ENCODE measurements around the gene EIF3J. TPM values are rescaled to one million over a fixed set of nuclear protein-coding genes. Genes with fewer than 3 reads are reported as not detected.

The EIF3J gene, protein sequence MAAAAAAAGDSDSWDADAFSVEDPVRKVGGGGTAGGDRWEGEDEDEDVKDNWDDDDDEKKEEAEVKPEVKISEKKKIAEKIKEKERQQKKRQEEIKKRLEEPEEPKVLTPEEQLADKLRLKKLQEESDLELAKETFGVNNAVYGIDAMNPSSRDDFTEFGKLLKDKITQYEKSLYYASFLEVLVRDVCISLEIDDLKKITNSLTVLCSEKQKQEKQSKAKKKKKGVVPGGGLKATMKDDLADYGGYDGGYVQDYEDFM
- total RNA-seq: 102 and 108 TPM in 2 replicates

DNA sequence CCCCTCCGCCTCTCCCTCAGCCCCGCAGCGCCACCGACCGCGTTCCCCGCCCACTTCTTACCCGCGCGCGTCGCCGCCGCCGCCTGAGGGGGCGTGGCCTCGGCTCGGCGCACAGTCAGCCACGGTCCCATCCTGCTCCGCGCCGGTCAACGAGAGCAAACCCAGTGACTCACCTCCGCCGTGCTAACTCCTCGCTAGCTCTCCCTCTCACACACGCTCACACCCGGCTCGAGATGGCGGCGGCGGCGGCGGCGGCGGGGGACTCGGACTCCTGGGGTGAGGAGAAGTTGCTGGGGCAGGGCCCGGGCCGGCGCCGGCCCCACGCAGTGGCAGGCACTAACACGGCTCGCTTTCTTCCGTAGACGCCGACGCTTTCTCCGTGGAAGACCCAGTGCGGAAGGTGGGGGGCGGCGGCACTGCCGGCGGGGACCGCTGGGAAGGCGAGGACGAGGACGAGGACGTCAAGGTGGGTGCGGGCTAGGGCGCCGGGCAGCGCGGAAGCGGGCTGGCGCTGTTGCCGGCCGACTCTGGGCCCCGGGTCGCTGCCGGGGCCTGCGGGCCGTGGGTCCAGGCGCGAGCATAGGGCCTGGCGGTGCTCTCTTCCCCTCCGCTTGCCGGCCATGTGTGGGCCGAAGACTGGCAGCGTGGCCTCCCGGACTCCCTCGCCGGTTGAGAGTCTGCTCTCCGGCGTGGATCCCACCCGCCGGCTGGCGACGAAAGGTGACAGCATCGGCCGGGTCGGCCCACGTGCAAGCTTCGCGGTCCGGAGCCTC lies at the start of gene EIF3J:
TSS of gene EIF3J (plus strand) at position 186 of the 773 bp plus-strand sequence. CDS start at position 234, 48 bp downstream.

Other genes with a start within 250 kb of the EIF3J start
- 81.9 and 95.1 TPM in 2 replicates for gene GOLM2, start 248.4 kb upstream of the EIF3J start, total RNA-seq
- 92.3 and 108 TPM in 2 replicates for gene CTDSPL2, start 109.5 kb upstream of the EIF3J start, total RNA-seq
- 66.6 and 67.9 TPM in 2 replicates for gene SPG11, start 126.5 kb downstream of the EIF3J start, total RNA-seq
- gene PATL2, start 174.2 kb downstream of the EIF3J start, total RNA-seq: 0.13 and 0.22 TPM in 2 replicates
- 2,058 and 2,699 TPM in 2 replicates for gene B2M, start 174.4 kb downstream of the EIF3J start, total RNA-seq
- gene TRIM69, start 199.4 kb downstream of the EIF3J start, total RNA-seq: 9.3 and 18.6 TPM in 2 replicates

All from thoracic aorta endothelial cell (primary cell).